Activated CD8-positive, alpha-beta T cell treated with anti-CD3 and anti-CD28 coated beads, Interleukin-2, amount 10 ng/mL, durations not matched to agents 7 days and 5 days (primary cell): ENCODE results near the gene ARID1B. TPM values are rescaled to one million over a fixed set of nuclear protein-coding genes. Genes with fewer than 3 reads are reported as not detected.

Source experiments
- ATAC-seq: fragments of 150-1000 bp; cut with Tn5 transposase; one replicate; pipeline ENCODE4 v1.10.0; 2021; ENCODE audit warnings: moderate library complexity
- CTCF ChIA-PET: fragments of 350-600 bp; sonication (Branson Sonifier 250); formaldehyde crosslinking; loops from one replicate; lab custom pipeline; 2021; ENCODE audit warnings: antibody characterized with exemption; lab: Charles Lee
- POLR2A ChIA-PET: fragments of 350-600 bp; sonication (Branson Sonifier 250); formaldehyde crosslinking; loops from one replicate; lab custom pipeline; 2021; ENCODE audit warnings: antibody characterized with exemption; lab: Charles Lee
- DNase-seq: peaks from one replicate; pipeline ENCODE4 v3.0.0-alpha.2; 2020
- H3K27ac Mint-ChIP-seq: one replicate; pipeline ENCODE4 v1.8.0; 2021; ENCODE audit warnings: mild to moderate bottlenecking, mixed read lengths
- H3K27me3 Mint-ChIP-seq: one replicate; pipeline ENCODE4 v1.8.0; 2021; ENCODE audit warnings: low read depth, mixed read lengths
- H3K36me3 Mint-ChIP-seq: one replicate; pipeline ENCODE4 v1.8.0; 2021; ENCODE audit warnings: low read depth, mixed read lengths
- H3K4me1 Mint-ChIP-seq: one replicate; pipeline ENCODE4 v1.8.0; 2021; ENCODE audit warnings: low read depth, mixed read lengths
- H3K4me3 Mint-ChIP-seq: one replicate; pipeline ENCODE4 v1.8.0; 2021; ENCODE audit warnings: mild to moderate bottlenecking, mixed read lengths
- H3K9me3 Mint-ChIP-seq: one replicate; pipeline ENCODE4 v1.8.0; 2022; ENCODE audit warnings: mixed read lengths; ENCODE audit not compliant: insufficient read depth
- total RNA-seq, 2 experiments: library from RNA; stranded (reverse); gene quantifications; one replicate each; pipeline ENCODE4 v1.2.3, GENCODE V29; 2021

The ARID1B gene
- total RNA-seq, 2 experiments from 2014 or later, result 60.9 to 62.4 TPM

DNA sequence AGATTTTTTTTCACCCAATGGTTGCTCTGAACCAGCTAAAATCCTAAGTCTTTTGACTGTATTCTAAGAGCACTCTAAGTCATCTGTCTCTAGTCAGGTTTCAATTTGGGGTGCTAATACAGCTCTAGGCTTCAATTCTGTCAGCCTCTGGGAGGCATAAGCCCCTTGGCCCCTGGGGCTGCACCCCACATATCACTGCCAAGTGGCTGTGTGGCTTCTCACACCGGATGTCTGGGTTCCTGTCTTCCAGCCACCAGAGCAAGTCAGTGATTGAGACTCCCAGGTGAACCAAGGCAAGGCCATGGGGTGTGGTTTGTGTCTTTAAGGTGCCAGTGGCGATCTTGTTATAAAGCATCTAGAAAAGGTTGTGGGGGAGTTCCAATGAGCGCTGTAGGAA, 409.6 kb downstream of the ARID1B start:
- no peaks in the 10 kb centered on the region for H3K9me3 Mint-ChIP-seq
- H3K4me3 Mint-ChIP-seq, result no peak overlapping the region
- ChIA-PET POLR2A (interaction anchor here (0.6 kb wide), 1 partner anchor 243 kb away, joined by 3 read pairs; no protein-coding TSS in a partner anchor), CTCF (interaction anchor here (1.2 to 4.0 kb wide), 3 partner anchors 144 to 153 kb away, joined by 3 to 24 read pairs (median 3); no protein-coding TSS in a partner anchor)
- peaks cover 38% of the 10 kb centered on the region for H3K36me3 Mint-ChIP-seq
- ATAC-seq (no peak), DNase-seq (no peak)
- no peaks in the 10 kb centered on the region for H3K27me3 Mint-ChIP-seq
- H3K27ac Mint-ChIP-seq, result peak overlapping the region; percentile 27
- H3K4me1 Mint-ChIP-seq, result peaks cover 14% of the 10 kb centered on the region

DNA sequence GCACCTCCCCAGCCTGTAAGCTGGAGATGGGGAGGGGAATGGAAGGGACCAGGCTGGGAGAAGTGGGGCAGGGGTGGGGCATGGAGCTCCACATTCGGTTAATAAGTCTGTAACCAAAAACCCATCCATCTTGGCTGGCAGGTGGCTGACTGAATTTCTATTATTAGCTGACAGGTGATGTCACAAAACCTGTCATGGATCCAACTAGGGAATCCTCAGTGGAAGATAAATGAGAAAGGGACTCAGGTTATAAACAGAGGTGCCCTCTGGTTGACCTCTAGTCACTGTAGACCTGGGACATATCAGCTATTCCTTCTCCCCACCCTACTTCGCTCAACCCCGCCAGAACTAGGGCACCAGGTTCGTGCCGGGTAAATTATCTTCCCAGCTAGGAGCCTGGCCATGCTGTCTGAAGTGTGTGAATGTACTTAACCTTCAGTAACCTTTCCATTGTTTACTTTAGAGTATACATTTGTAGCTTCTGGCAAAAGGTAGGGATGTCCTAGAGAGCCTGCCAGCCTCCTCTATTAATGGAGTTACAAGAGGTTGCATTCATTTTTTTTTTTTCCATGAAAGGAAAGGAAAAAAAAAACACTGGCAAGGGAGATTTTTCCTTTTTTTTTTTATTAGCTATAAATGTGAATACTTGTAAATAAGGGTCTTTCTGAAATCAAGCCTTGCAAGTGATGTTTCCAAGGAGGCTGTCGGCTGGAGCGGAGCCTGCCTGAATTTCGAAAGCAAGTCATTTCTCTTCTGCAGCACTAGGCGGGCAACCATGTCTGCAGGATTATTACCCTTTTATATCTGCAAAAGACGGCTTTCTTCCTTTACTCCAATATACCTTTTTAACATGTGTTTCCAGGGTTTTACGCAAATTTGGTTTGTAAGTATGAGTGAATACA, 410.3 kb downstream of the ARID1B start:
- ChIA-PET POLR2A (no interaction called here), CTCF (interaction anchor here (0.7 to 4.0 kb wide), 3 partner anchors 142 to 153 kb away, joined by 3 to 24 read pairs (median 3); no protein-coding TSS in a partner anchor)
- H3K4me1 Mint-ChIP-seq, result peaks cover 14% of the 10 kb centered on the region

DNA sequence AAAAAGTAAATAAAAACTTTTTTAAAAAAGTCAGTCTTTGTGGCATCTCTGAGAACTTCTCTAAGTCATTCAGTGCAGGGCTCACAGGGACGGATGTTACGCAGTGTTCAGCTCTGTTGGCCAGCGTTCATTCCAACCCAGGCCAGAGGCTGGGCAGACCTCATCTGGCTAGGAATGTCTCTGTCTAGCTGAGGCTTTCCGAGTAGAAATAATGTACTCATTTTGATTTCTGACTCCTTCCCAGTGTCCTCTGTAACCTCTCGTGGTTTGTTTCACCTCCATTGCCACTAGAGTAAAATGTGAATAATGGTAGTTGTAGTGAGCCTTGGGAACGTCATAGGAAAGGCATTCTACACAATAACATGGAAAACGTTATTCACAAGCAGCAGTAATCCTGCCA, 411.0 kb downstream of the ARID1B start:
- CTCF ChIA-PET, result no interaction called here
- no peak overlapping the region for H3K4me3 Mint-ChIP-seq
- POLR2A ChIA-PET, result no interaction called here
- no peaks in the 10 kb centered on the region for H3K9me3 Mint-ChIP-seq
- DNase-seq, result no peak
- ATAC-seq, result no peak
- H3K27me3 Mint-ChIP-seq, result no peaks in the 10 kb centered on the region
- peaks cover 13% of the 10 kb centered on the region for H3K4me1 Mint-ChIP-seq
- peaks cover 42% of the 10 kb centered on the region for H3K36me3 Mint-ChIP-seq
- H3K27ac Mint-ChIP-seq, result no peak overlapping the region

More for the DNA sequence above, 410.3 kb downstream of the ARID1B start:
- H3K27ac Mint-ChIP-seq, result peak overlapping the region; percentile 27
- ATAC-seq (no peak), DNase-seq (no peak)
- H3K9me3 Mint-ChIP-seq, result no peaks in the 10 kb centered on the region
- no peak overlapping the region for H3K4me3 Mint-ChIP-seq
- H3K27me3 Mint-ChIP-seq, result no peaks in the 10 kb centered on the region
- peaks cover 38% of the 10 kb centered on the region for H3K36me3 Mint-ChIP-seq

DNA sequence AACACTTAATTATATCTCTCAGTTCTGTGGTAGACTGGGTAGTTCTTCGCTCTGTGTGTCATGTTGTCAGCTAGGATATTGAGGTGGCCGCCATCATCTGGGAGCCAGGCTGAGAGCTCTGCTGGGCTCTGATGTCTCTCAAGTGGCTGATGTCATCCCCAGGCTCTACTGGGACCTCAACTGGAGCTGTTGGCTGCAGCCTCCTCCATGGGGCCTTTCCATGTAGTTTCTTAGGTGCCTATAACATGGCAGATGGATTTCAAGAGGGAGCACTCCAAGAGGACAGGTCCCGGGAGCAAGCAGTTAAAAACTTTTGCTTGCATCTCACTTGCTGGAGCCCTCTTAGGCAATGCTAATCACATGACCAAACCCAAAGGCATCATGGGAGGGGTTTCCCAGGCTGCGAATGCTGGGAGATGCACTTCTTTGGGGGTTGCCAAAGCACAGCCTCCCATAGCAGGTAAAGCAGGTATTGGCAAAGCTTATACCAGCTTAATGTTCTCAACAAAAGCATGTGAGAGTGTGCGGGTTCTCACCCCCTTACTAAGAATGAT, 416.3 kb downstream of the ARID1B start:
- Mint-ChIP-seq H3K27me3 (no peaks in the 10 kb centered on the region), H3K27ac (no peak overlapping the region), H3K36me3 (peaks cover 33% of the 10 kb centered on the region), H3K4me1 (peaks cover 6% of the 10 kb centered on the region), H3K9me3 (no peaks in the 10 kb centered on the region), H3K4me3 (no peak overlapping the region)
- ChIA-PET POLR2A (interaction anchor here (0.6 kb wide), 1 partner anchor 40 kb away, joined by 3 read pairs; no protein-coding TSS in a partner anchor), CTCF (interaction anchor here (1.3 to 2.5 kb wide), 2 partner anchors 9 to 30 kb away, joined by 4 to 16 read pairs; no protein-coding TSS in a partner anchor)
- ATAC-seq (no peak), DNase-seq (no peak)

- H3K4me1 Mint-ChIP-seq, result peaks cover 6% of the 10 kb centered on the region
- CTCF ChIA-PET, result interaction anchor here (0.9 to 2.5 kb wide), 4 partner anchors 9 to 160 kb away, joined by 3 to 16 read pairs (median 4); no protein-coding TSS in a partner anchor
Measured at GRCh38 chr6:157194110-157194509, 416.9 kb downstream of the ARID1B start.

DNA sequence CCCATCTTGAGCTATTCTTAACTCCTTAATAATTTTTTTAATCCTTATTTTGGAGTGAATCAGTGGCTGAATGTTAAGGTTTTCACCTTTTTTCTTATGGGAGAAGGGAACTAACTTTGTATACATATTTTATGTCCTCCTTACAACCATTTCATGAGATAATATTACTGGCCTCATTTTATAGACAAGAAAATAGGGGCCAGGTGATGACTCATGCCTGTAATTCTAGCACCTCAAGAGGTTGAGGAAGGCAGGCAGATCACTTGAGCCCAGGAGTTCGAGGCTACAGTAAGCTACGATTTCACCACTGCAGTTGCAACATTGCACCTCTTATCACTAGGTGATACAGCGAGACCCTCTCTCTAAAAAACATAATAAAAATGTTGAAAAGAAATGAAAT, 417.5 kb downstream of the ARID1B start:
- DNase-seq, result no peak

More at GRCh38 chr6:157194110-157194509, 416.9 kb downstream of the ARID1B start:
- ATAC-seq (no peak), DNase-seq (no peak)
- H3K27me3 Mint-ChIP-seq, result no peaks in the 10 kb centered on the region
- no peaks in the 10 kb centered on the region for H3K9me3 Mint-ChIP-seq
- POLR2A ChIA-PET, result no interaction called here
- no peak overlapping the region for H3K4me3 Mint-ChIP-seq
- H3K27ac Mint-ChIP-seq, result no peak overlapping the region
- H3K36me3 Mint-ChIP-seq, result peaks cover 33% of the 10 kb centered on the region

GRCh38 chr6:157196391-157196790, 419.2 kb downstream of the ARID1B start:
- Mint-ChIP-seq H3K27ac (no peak overlapping the region), H3K4me3 (no peak overlapping the region), H3K9me3 (no peaks in the 10 kb centered on the region), H3K4me1 (peaks cover 6% of the 10 kb centered on the region), H3K27me3 (no peaks in the 10 kb centered on the region), H3K36me3 (peaks cover 29% of the 10 kb centered on the region)
- no peak for ATAC-seq
- DNase-seq, result no peak
- ChIA-PET CTCF (no interaction called here), POLR2A (no interaction called here)

More for the DNA sequence above, 417.5 kb downstream of the ARID1B start:
- POLR2A ChIA-PET, result no interaction called here
- CTCF ChIA-PET, result interaction anchor here (0.7 to 2.5 kb wide), 5 partner anchors 10 to 160 kb away, joined by 3 to 16 read pairs (median 3); no protein-coding TSS in a partner anchor
- ATAC-seq, result no peak
- Mint-ChIP-seq H3K9me3 (no peaks in the 10 kb centered on the region), H3K4me1 (peaks cover 6% of the 10 kb centered on the region), H3K36me3 (peaks cover 29% of the 10 kb centered on the region), H3K27me3 (no peaks in the 10 kb centered on the region), H3K4me3 (no peak overlapping the region), H3K27ac (no peak overlapping the region)

- H3K36me3 Mint-ChIP-seq, result peaks cover 28% of the 10 kb centered on the region
- POLR2A ChIA-PET, result no interaction called here
Measured at GRCh38 chr6:157198425-157199279, 421.5 kb downstream of the ARID1B start.

DNA sequence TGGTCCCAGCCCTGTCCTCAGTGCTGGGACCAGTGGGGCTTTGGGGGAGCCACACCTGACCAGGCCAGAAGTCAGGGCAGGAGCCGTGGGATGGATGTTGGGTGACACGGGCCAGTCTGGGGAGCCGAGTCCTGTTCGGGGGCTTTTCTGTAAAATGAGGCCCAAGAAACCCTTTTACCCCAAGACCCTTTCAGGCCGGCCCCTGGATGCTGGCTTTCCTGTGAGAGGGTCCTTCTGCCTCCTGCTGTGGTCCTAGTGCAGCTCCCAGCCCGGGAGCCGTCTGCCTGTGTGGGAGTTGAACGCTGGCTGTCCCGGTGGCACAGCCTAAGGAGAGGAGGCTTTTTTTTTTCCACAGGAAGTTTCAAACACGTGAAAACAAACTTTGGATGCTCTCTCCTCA, 422.9 kb downstream of the ARID1B start:
- Mint-ChIP-seq H3K9me3 (no peaks in the 10 kb centered on the region), H3K36me3 (peaks cover 32% of the 10 kb centered on the region), H3K4me3 (no peak overlapping the region), H3K27ac (no peak overlapping the region), H3K4me1 (peaks cover 2% of the 10 kb centered on the region), H3K27me3 (no peaks in the 10 kb centered on the region)
- ATAC-seq, result no peak
- CTCF ChIA-PET, result no interaction called here
- POLR2A ChIA-PET, result no interaction called here
- no peak for DNase-seq

More at GRCh38 chr6:157198425-157199279, 421.5 kb downstream of the ARID1B start:
- Mint-ChIP-seq H3K27ac (no peak overlapping the region), H3K4me1 (peaks cover 6% of the 10 kb centered on the region), H3K27me3 (no peaks in the 10 kb centered on the region), H3K9me3 (no peaks in the 10 kb centered on the region), H3K4me3 (no peak overlapping the region)
- ATAC-seq, result no peak
- CTCF ChIA-PET, result interaction anchor here (1.1 kb wide), 2 partner anchors 15 to 21 kb away, joined by 3 read pairs; no protein-coding TSS in a partner anchor
- DNase-seq, result no peak

- no peak overlapping the region for H3K4me3 Mint-ChIP-seq
- ATAC-seq (no peak), DNase-seq (no peak)
- peaks cover 2% of the 10 kb centered on the region for H3K4me1 Mint-ChIP-seq
- peaks cover 29% of the 10 kb centered on the region for H3K36me3 Mint-ChIP-seq
- no peaks in the 10 kb centered on the region for H3K27me3 Mint-ChIP-seq
- H3K9me3 Mint-ChIP-seq, result no peaks in the 10 kb centered on the region
- no peak overlapping the region for H3K27ac Mint-ChIP-seq
- ChIA-PET POLR2A (no interaction called here), CTCF (no interaction called here)
Measured at GRCh38 chr6:157200611-157201010, 423.4 kb downstream of the ARID1B start.

- Mint-ChIP-seq H3K36me3 (peaks cover 27% of the 10 kb centered on the region), H3K4me1 (peaks cover 2% of the 10 kb centered on the region), H3K27me3 (no peaks in the 10 kb centered on the region), H3K9me3 (no peaks in the 10 kb centered on the region), H3K27ac (no peak overlapping the region), H3K4me3 (no peak overlapping the region)
- DNase-seq (no peak), ATAC-seq (no peak)
- POLR2A ChIA-PET, result no interaction called here
- CTCF ChIA-PET, result no interaction called here
Measured at GRCh38 chr6:157201083-157201482, 423.9 kb downstream of the ARID1B start.
